ENCODE data around the gene MYH6. TPM values are rescaled to one million over a fixed set of nuclear protein-coding genes. Genes with fewer than 3 reads are reported as not detected.
"Not testable (repeated sequence)": the region's sequence is repeated elsewhere in the genome, so short reads cannot be mapped to it uniquely, and the experiment has no call there.

MYH6 gene
- total RNA-seq, 4 donors from 2014 or later = 20.4 to 1,496 (median 303) TPM

DNA sequence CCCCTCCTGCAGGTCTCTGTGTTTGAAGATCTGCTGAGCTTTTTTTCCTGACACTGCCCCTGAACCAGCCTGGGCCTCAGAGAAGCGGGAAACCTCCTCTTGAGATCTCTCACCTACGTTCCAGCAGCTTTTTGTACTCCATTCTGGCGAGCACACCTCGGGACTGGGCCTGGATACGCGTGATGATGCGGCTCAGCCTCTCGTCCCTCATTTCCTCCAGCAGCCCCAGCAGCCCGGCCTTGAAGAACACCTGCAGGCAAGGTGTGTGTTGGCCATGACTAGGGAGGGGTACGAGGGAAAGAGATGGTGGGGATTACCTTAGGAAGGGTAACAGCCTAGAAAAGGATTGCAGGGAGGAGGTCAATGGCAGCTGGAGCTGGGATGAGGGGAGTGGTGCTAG, 17.1 kb upstream of the MYH6 start:
- intact Hi-C loops (cut with DNase I; ENCODE audit: low total_unique reads) = no loop called here
- DNase-seq (no peak), ATAC-seq (no peak)
- H3K27ac ChIP-seq = peak overlapping the region in 2 of 4 donors; percentile 38 to 51
- H3K27me3 ChIP-seq = no peaks in the 10 kb centered on the region
- no peak overlapping the region for H3K4me3 ChIP-seq
- peaks cover 0 to 5% of the 10 kb centered on the region in 2 donors for H3K4me1 ChIP-seq
- in situ Hi-C loops (cut with MboI; ENCODE audit: low sequenced_read_pairs in 4 of 4) = no loop called here
- no peaks in the 10 kb centered on the region for H3K9me3 ChIP-seq
- H3K36me3 ChIP-seq = no peaks in the 10 kb centered on the region
- TF ChIP-seq, protein P1, sequence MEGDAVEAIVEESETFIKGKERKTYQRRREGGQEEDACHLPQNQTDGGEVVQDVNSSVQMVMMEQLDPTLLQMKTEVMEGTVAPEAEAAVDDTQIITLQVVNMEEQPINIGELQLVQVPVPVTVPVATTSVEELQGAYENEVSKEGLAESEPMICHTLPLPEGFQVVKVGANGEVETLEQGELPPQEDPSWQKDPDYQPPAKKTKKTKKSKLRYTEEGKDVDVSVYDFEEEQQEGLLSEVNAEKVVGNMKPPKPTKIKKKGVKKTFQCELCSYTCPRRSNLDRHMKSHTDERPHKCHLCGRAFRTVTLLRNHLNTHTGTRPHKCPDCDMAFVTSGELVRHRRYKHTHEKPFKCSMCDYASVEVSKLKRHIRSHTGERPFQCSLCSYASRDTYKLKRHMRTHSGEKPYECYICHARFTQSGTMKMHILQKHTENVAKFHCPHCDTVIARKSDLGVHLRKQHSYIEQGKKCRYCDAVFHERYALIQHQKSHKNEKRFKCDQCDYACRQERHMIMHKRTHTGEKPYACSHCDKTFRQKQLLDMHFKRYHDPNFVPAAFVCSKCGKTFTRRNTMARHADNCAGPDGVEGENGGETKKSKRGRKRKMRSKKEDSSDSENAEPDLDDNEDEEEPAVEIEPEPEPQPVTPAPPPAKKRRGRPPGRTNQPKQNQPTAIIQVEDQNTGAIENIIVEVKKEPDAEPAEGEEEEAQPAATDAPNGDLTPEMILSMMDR (IDR thresholded peaks at IDR 0.05 in 4 of 5, conservative IDR thresholded peaks at IDR 0.05 in 1 of 5) = no peak
- no peak for TF ChIP-seq POLR2A (IDR thresholded peaks at IDR 0.05)

DNA sequence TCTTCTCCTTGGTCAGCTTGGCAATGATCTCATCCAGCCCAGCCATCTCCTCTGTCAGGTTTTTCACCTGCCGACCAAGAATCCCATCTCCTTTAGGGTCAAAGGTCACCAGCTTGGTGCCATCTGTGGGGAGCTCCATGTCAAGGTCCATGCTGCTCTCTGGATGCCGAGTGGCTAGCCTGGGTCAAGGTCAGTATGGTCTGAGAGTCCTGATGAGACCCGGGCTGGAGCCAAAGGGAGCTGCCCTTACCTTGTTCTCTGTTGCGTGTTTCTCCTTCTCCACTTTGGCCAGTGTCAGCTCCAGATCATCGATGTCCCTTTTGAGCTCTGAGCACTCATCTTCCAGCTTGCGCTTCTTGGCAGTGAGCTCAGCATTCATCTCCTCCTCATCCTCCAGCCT, 15.6 kb upstream of the MYH6 start:
- DNase-seq (no peak), ATAC-seq (no peak)
- Histone ChIP-seq H3K4me3 (no peak overlapping the region), H3K9me3 (no peaks in the 10 kb centered on the region), H3K4me1 (peaks cover 0 to 5% of the 10 kb centered on the region in 2 donors), H3K27me3 (no peaks in the 10 kb centered on the region), H3K36me3 (no peaks in the 10 kb centered on the region), H3K27ac (peak overlapping the region; percentile 31 to 72 (median 64))
- intact Hi-C loops (cut with DNase I; ENCODE audit: low total_unique reads) (no loop called here), in situ Hi-C loops (cut with MboI; ENCODE audit: low sequenced_read_pairs in 4 of 4) (no loop called here)
- TF ChIP-seq POLR2A (IDR thresholded peaks at IDR 0.05) = no peak
- TF ChIP-seq, protein P1 (IDR thresholded peaks at IDR 0.05 in 4 of 5, conservative IDR thresholded peaks at IDR 0.05 in 1 of 5) = no peak

DNA sequence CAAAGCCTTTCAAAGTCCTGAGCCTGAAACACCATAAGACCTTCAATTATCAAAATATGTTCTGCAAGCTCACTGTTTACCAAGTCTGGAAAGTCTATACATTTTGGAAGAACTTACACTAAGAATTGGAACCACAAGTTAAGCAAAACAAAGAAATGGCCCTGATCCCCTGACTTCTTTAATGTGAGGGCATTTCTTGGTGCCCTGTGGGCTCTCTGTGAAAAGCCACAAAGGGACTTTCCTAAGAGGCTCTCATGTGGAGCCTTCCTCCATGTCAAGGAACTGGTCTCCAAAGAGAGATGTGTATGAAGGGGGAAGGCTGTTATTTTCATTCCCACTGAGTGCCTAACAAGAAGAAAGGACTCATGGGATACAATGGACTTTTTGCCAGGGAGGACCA, 13.5 kb upstream of the MYH6 start:
- H3K36me3 ChIP-seq = no peaks in the 10 kb centered on the region
- intact Hi-C loops (cut with DNase I; ENCODE audit: low total_unique reads) = no loop called here
- H3K27ac ChIP-seq = peak overlapping the region; percentile 39 to 72 (median 64)
- DNase-seq = no peak
- in situ Hi-C loops (cut with MboI; ENCODE audit: low sequenced_read_pairs in 4 of 4) = no loop called here
- ATAC-seq = no peak
- TF ChIP-seq POLR2A (IDR thresholded peaks at IDR 0.05) = no peak
- TF ChIP-seq, protein P1 (IDR thresholded peaks at IDR 0.05 in 4 of 5, conservative IDR thresholded peaks at IDR 0.05 in 1 of 5) = no peak
- H3K4me1 ChIP-seq = peaks cover 0 to 5% of the 10 kb centered on the region in 2 donors
- no peaks in the 10 kb centered on the region for H3K27me3 ChIP-seq
- H3K4me3 ChIP-seq = no peak overlapping the region
- H3K9me3 ChIP-seq = no peaks in the 10 kb centered on the region

DNA sequence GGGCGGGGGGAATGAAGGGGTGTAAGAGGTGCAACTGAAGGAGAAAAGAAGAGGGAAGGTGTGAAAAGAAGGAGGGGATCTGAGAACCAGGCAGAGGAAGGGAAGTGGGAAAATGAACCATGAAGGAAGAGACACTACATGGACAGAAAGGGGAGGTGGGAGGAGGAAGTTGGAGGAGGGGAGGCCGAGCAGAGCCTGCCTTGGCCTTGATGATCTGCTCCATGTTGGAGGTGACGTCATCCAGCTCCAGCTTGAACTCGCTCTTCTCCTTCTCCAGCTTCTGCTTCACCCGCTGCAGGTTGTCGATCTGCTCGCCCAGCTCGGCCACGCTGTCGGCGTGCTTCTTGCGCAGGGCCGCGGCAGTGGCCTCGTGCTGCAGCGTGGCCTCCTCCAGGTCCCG, 11.6 kb upstream of the MYH6 start:
- H3K4me3 ChIP-seq; H3K4me1 ChIP-seq; ATAC-seq; H3K36me3 ChIP-seq; DNase-seq; H3K9me3 ChIP-seq; H3K27me3 ChIP-seq; in situ Hi-C loops (cut with MboI; ENCODE audit: low sequenced_read_pairs in 4 of 4); intact Hi-C loops (cut with DNase I; ENCODE audit: low total_unique reads): not testable (repeated sequence)
- H3K27ac ChIP-seq = peak overlapping the region; percentile 14 to 90 (median 84)

DNA sequence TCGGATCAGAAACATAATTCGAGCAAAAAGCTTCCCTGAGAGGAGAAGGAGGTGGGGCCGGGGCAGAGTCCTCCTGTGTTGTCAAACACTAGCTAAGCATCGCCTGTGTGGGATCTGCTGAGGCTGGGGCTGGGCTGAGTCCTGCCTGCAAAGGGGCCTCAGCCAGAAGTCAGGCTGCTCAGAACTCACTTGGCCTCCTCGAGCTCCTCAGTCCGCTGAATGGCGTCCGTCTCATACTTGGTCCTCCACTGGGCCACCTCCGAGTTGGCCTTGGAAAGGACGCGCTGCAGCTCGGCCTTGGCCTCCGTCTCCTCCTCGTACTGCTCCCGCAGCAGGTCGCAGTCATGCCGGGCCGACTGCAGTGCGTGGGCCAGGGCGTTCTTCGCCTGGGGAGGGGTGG, 9.9 kb upstream of the MYH6 start:
- in situ Hi-C loops (cut with MboI; ENCODE audit: low sequenced_read_pairs in 4 of 4) = no loop called here
- Histone ChIP-seq H3K27me3 (no peaks in the 10 kb centered on the region), H3K27ac (peak overlapping the region; percentile 56 to 90 (median 84)), H3K4me1 (peaks cover 0 to 13% of the 10 kb centered on the region in 2 donors), H3K9me3 (no peaks in the 10 kb centered on the region), H3K36me3 (no peaks in the 10 kb centered on the region), H3K4me3 (no peak overlapping the region)
- intact Hi-C loops (cut with DNase I; ENCODE audit: low total_unique reads) = no loop called here
- DNase-seq (no peak), ATAC-seq (no peak)
- TF ChIP-seq POLR2A (IDR thresholded peaks at IDR 0.05) = no peak
- TF ChIP-seq, protein P1 (IDR thresholded peaks at IDR 0.05 in 4 of 5, conservative IDR thresholded peaks at IDR 0.05 in 1 of 5) = no peak

DNA sequence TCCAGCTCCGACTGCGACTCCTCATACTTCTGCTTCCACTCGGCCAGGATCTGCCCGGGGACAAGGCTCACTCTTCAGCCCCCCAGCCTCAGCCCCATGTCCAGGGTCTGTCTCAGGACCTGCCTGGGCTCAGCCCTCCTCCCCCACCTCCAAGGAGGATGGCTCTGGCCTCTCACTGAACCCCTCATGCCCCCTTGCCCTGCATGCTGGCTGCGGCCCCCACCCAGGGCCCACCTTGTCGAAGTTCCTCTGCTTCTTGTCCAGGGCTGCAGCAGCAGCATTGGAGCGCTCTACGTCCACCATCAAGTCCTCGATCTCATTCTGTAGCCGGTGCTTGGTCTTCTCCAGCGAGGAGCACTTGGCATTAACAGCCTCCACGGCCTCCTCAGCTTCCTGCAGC, 9.2 kb upstream of the MYH6 start:
- H3K27me3 ChIP-seq; ATAC-seq; intact Hi-C loops (cut with DNase I; ENCODE audit: low total_unique reads); H3K4me3 ChIP-seq; in situ Hi-C loops (cut with MboI; ENCODE audit: low sequenced_read_pairs in 4 of 4); H3K9me3 ChIP-seq; H3K36me3 ChIP-seq; DNase-seq: not testable (repeated sequence)
- Histone ChIP-seq H3K4me1 (peaks cover 0 to 16% of the 10 kb centered on the region in 2 donors), H3K27ac (peak overlapping the region; percentile 56 to 90 (median 84))
